Trophoblast cell (in vitro differentiated cells and primary cell): ENCODE measurements around the gene PEX6.

ENCODE experiments used
- DNase-seq, 2 donors: peaks; one replicate each; pipeline ENCODE4 v3.0.0-alpha.2; 2016
- H2AFZ ChIP-seq: 2 replicates; pipeline ENCODE4 v1.6.1; 2013; ENCODE audit warnings: low read length, moderate library complexity, mild to moderate bottlenecking; ENCODE audit not compliant: insufficient read depth, poor library complexity
- H2AK5ac ChIP-seq: 2 replicates; pipeline ENCODE4 v1.6.1; 2013; ENCODE audit warnings: mild to moderate bottlenecking, low read length
- H2BK120ac ChIP-seq: 2 replicates; pipeline ENCODE4 v1.6.1; 2013; ENCODE audit warnings: low read length, mild to moderate bottlenecking, moderate library complexity; ENCODE audit not compliant: insufficient read depth, poor library complexity
- H2BK12ac ChIP-seq: 2 replicates; pipeline ENCODE4 v1.6.1; 2013; ENCODE audit warnings: mild to moderate bottlenecking, low read length, moderate library complexity
- H2BK5ac ChIP-seq: 2 replicates; pipeline ENCODE4 v1.6.1; 2013; ENCODE audit warnings: low read length, low read depth, moderate library complexity, mild to moderate bottlenecking; ENCODE audit not compliant: poor library complexity
- H3K14ac ChIP-seq: 2 replicates; pipeline ENCODE4 v1.6.1; 2013; ENCODE audit warnings: mild to moderate bottlenecking, low read length
- H3K18ac ChIP-seq: 2 replicates; pipeline ENCODE4 v1.6.1; 2013; ENCODE audit warnings: mild to moderate bottlenecking, low read length
- H3K23ac ChIP-seq: 2 replicates; pipeline ENCODE4 v1.6.1; 2013; ENCODE audit warnings: low read length
- H3K27ac ChIP-seq: 2 replicates; pipeline ENCODE4 v1.5.1; 2013; ENCODE audit warnings: low read depth, mild to moderate bottlenecking, inconsistent platforms, low read length, moderate library complexity
- H3K27me3 ChIP-seq: 2 replicates; pipeline ENCODE4 v1.6.1; 2013; ENCODE audit warnings: inconsistent platforms, mild to moderate bottlenecking, low read length, moderate library complexity; ENCODE audit not compliant: insufficient read depth
- H3K36me3 ChIP-seq, 2 experiments: 1 replicate in 1 of 2; 2 replicates in 1 of 2; pipeline ENCODE4 v1.6.1; 2013; ENCODE audit warnings: low read length in 2 of 2, mild to moderate bottlenecking in 2 of 2, moderate library complexity in 1 of 2; ENCODE audit not compliant: insufficient read depth in 2 of 2, control insufficient read depth in 1 of 2
- H3K4ac ChIP-seq: 2 replicates; pipeline ENCODE4 v1.6.1; 2013; ENCODE audit warnings: low read depth, mild to moderate bottlenecking, low read length, moderate library complexity
- H3K4me1 ChIP-seq, 2 experiments: 1 replicate in 1 of 2; 2 replicates in 1 of 2; pipeline ENCODE4 v1.6.1; 2013; ENCODE audit warnings: low read length in 2 of 2, mild to moderate bottlenecking in 2 of 2, moderate library complexity in 1 of 2; ENCODE audit not compliant: insufficient read depth in 2 of 2, control insufficient read depth in 1 of 2
- H3K4me2 ChIP-seq: 2 replicates; pipeline ENCODE4 v1.6.1; 2013; ENCODE audit warnings: inconsistent platforms, mild to moderate bottlenecking, low read length, moderate library complexity
- H3K4me3 ChIP-seq: 2 replicates; pipeline ENCODE4 v1.5.1; 2013; ENCODE audit warnings: mild to moderate bottlenecking, low read depth, low read length, inconsistent platforms
- H3K79me1 ChIP-seq: one replicate; pipeline ENCODE4 v1.6.1; 2013; ENCODE audit warnings: low read length
- H3K79me2 ChIP-seq: 2 replicates; pipeline ENCODE4 v1.6.1; 2013; ENCODE audit warnings: low read length, mild to moderate bottlenecking; ENCODE audit not compliant: control insufficient read depth, insufficient read depth, poor library complexity
- H3K9ac ChIP-seq: 2 replicates; pipeline ENCODE4 v1.6.1; 2013; ENCODE audit warnings: mild to moderate bottlenecking, low read length
- H3K9me3 ChIP-seq: 2 replicates; pipeline ENCODE4 v1.6.1; 2013; ENCODE audit warnings: low read depth, mild to moderate bottlenecking, control low read depth, inconsistent platforms, low read length; ENCODE audit not compliant: insufficient read depth
- H4K12ac ChIP-seq: 2 replicates; pipeline ENCODE4 v1.6.1; 2013; ENCODE audit warnings: low read depth, mild to moderate bottlenecking, low read length, moderate library complexity
- H4K8ac ChIP-seq: 2 replicates; pipeline ENCODE4 v1.6.1; 2013; ENCODE audit warnings: low read depth, mild to moderate bottlenecking, low read length, moderate library complexity
- H4K91ac ChIP-seq: one replicate; pipeline ENCODE4 v1.6.1; 2013; ENCODE audit warnings: low read depth, mild to moderate bottlenecking, low read length, moderate library complexity
- WGBS: extraction: QIAGEN DNeasy Blood & Tissue Kit; methylation state at CpG from one replicate; pipeline ENCODE4 v1.1.7; 2013; ENCODE audit warnings: missing lambda C conversion rate; ENCODE audit not compliant: insufficient read length, insufficient coverage; ENCODE audit errors: extremely low coverage; 5-methylcytosine and 5-hydroxymethylcytosine counted together

PEX6 gene

GRCh38 chr6:43007126-43007525 lies 28.1 kb upstream of the PEX6 start:
- H3K9ac ChIP-seq = no peak overlapping the region
- no peak overlapping the region for H3K4me2 ChIP-seq
- H3K79me1 ChIP-seq = no peaks in the 10 kb centered on the region
- H2AFZ ChIP-seq = no peak overlapping the region
- no peak overlapping the region for H4K8ac ChIP-seq
- no peak overlapping the region for H2BK5ac ChIP-seq
- H3K79me2 ChIP-seq = no peaks in the 10 kb centered on the region
- no peak overlapping the region for H2AK5ac ChIP-seq
- no peak overlapping the region for H4K12ac ChIP-seq
- no CpG with 5 or more reads among the region's 9 CpGs for WGBS
- H3K4me1 ChIP-seq = no peaks in the 10 kb centered on the region
- peaks cover 58 to 64% of the 10 kb centered on the region in 2 experiments for H3K36me3 ChIP-seq
- no peak overlapping the region for H2BK120ac ChIP-seq
- no peak overlapping the region for H4K91ac ChIP-seq
- no peaks in the 10 kb centered on the region for H3K27me3 ChIP-seq
- H3K18ac ChIP-seq = no peak overlapping the region
- H3K27ac ChIP-seq = no peak overlapping the region
- H3K14ac ChIP-seq = no peak overlapping the region
- no peak for DNase-seq
- H3K4me3 ChIP-seq = no peak overlapping the region
- H3K23ac ChIP-seq = no peak overlapping the region
- no peaks in the 10 kb centered on the region for H3K9me3 ChIP-seq
- H3K4ac ChIP-seq = no peak overlapping the region
- no peak overlapping the region for H2BK12ac ChIP-seq

- Histone ChIP-seq H3K27me3 (no peaks in the 10 kb centered on the region), H3K23ac (no peak overlapping the region), H3K36me3 (peaks cover 49 to 56% of the 10 kb centered on the region in 2 experiments), H3K79me2 (no peaks in the 10 kb centered on the region), H3K79me1 (no peaks in the 10 kb centered on the region), H3K18ac (no peak overlapping the region), H2AFZ (no peak overlapping the region), H3K4me2 (no peak overlapping the region), H3K9ac (no peak overlapping the region), H3K27ac (no peak overlapping the region), H2BK120ac (no peak overlapping the region), H2BK12ac (no peak overlapping the region), H4K91ac (no peak overlapping the region), H3K4me3 (no peak overlapping the region), H3K9me3 (no peaks in the 10 kb centered on the region), H2BK5ac (no peak overlapping the region), H4K8ac (no peak overlapping the region), H3K4ac (no peak overlapping the region), H2AK5ac (no peak overlapping the region), H3K14ac (no peak overlapping the region), H3K4me1 (no peaks in the 10 kb centered on the region), H4K12ac (no peak overlapping the region)
- DNase-seq = no peak
- WGBS = no CpG with 5 or more reads among the region's 11 CpGs
Observed at GRCh38 chr6:43006251-43006650, 27.3 kb upstream of the PEX6 start.

GRCh38 chr6:43005844-43006243 lies 26.9 kb upstream of the PEX6 start:
- no peaks in the 10 kb centered on the region for H3K79me1 ChIP-seq
- H3K27me3 ChIP-seq = no peaks in the 10 kb centered on the region
- H2BK12ac ChIP-seq = no peak overlapping the region
- H2AK5ac ChIP-seq = no peak overlapping the region
- H3K9ac ChIP-seq = no peak overlapping the region
- H4K91ac ChIP-seq = no peak overlapping the region
- no CpG with 5 or more reads among the region's 5 CpGs for WGBS
- H2BK5ac ChIP-seq = no peak overlapping the region
- no peak overlapping the region for H3K23ac ChIP-seq
- H3K4me3 ChIP-seq = no peak overlapping the region
- no peak overlapping the region for H4K8ac ChIP-seq
- H3K4me1 ChIP-seq = no peaks in the 10 kb centered on the region
- DNase-seq = no peak
- no peaks in the 10 kb centered on the region for H3K9me3 ChIP-seq
- no peak overlapping the region for H4K12ac ChIP-seq
- H2BK120ac ChIP-seq = no peak overlapping the region
- H3K36me3 ChIP-seq = peaks cover 45 to 52% of the 10 kb centered on the region in 2 experiments
- H2AFZ ChIP-seq = no peak overlapping the region
- no peak overlapping the region for H3K14ac ChIP-seq
- H3K27ac ChIP-seq = no peak overlapping the region
- H3K4me2 ChIP-seq = no peak overlapping the region
- H3K79me2 ChIP-seq = no peaks in the 10 kb centered on the region
- H3K4ac ChIP-seq = no peak overlapping the region
- no peak overlapping the region for H3K18ac ChIP-seq

GRCh38 chr6:43001843-43002242 lies 22.9 kb upstream of the PEX6 start:
- H4K91ac ChIP-seq = no peak overlapping the region
- no peak overlapping the region for H3K4me2 ChIP-seq
- H3K79me1 ChIP-seq = no peaks in the 10 kb centered on the region
- no peaks in the 10 kb centered on the region for H3K27me3 ChIP-seq
- H3K4me3 ChIP-seq = no peak overlapping the region
- H4K8ac ChIP-seq = no peak overlapping the region
- no peak overlapping the region for H3K9ac ChIP-seq
- no peak overlapping the region for H2BK120ac ChIP-seq
- no CpG with 5 or more reads among the region's 8 CpGs for WGBS
- H2AFZ ChIP-seq = no peak overlapping the region
- H2BK5ac ChIP-seq = no peak overlapping the region
- no peak overlapping the region for H3K23ac ChIP-seq
- no peak overlapping the region for H3K14ac ChIP-seq
- DNase-seq = no peak
- H3K79me2 ChIP-seq = no peaks in the 10 kb centered on the region
- no peak overlapping the region for H3K4ac ChIP-seq
- H2BK12ac ChIP-seq = no peak overlapping the region
- no peak overlapping the region for H3K18ac ChIP-seq
- H4K12ac ChIP-seq = no peak overlapping the region
- peaks cover 12 to 19% of the 10 kb centered on the region in 2 experiments for H3K36me3 ChIP-seq
- no peak overlapping the region for H2AK5ac ChIP-seq
- H3K4me1 ChIP-seq = no peaks in the 10 kb centered on the region
- H3K9me3 ChIP-seq = no peaks in the 10 kb centered on the region
- H3K27ac ChIP-seq = no peak overlapping the region
